ENCODE results near the gene AP4B1.
"Not testable (repeated sequence)": the region's sequence is repeated elsewhere in the genome, so short reads cannot be mapped to it uniquely, and the experiment has no call there.

The AP4B1 gene

DNA sequence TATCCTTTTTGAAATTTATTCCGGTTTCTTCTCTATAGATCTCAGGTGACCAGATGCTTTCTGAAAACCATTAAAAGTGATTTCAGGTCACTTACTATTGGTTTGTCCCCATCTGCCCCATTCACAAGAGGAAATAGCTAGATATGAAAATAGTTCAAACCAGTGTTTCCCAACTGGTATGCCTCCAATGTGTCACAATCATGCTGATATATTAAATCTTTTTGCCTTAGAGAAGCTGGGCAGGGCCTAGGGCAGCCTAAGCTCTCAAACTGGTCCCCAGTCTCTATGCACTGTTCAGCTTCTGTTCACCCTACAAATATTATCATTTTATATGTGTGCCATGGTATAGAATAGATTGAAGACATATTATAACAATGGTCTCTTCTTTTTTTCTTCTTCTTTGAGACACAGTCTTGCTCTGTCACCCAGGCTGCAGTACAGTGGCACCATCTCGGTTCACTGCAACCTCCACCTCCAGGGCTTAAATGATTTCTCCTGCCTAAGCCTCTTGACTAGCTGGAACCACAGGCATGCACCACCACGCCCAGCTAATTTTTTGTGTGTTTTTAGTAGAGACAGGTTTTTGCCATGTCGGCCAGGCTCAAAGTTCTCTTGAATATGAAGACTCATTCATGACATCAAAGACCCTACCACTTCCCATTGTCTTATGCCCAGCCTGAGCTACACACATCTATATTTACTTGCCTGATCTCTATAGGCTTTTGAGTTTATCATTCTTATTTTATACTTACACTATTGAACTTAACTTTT is 48.8 kb downstream of the AP4B1 start:
- DNase-seq = no peak

DNA sequence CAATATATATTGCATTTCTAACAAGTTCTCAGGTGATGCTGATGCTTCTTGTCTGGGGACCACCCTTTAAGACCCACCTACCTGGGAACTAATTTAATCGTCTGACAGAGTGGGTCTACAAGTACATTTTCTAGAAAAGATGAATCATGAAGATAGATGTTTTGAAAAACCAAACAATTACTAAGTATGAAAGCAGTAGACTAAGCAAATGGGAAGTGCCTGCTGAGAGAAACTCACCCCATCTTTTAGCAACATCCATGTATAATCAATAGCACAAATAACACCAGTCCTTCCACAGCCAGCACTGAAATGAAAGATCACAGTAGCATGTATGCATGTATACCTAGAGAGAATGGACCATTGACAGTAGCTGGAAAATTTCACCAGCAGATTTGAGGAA is 50.4 kb downstream of the AP4B1 start:
- no peak for DNase-seq

DNA sequence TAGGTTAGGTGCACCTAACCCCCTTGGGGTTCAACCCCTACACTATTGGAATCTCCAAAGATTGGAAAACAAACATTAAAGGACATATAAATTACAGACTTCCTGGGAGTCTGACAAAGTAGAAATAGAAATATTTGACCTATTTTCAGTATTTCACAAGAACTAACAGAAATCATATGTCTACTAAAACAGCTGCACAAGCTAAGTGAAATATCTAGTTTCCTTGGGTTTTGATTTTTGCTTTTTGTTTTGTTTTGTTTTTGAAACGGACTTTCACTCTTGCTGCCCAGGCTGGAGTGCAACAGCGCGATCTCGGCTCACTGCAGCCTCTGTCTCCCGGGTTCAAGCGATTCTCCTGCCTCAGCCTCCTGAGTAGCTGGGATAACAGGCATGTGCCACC is 51.9 kb downstream of the AP4B1 start:
- not testable (repeated sequence) for DNase-seq

DNA sequence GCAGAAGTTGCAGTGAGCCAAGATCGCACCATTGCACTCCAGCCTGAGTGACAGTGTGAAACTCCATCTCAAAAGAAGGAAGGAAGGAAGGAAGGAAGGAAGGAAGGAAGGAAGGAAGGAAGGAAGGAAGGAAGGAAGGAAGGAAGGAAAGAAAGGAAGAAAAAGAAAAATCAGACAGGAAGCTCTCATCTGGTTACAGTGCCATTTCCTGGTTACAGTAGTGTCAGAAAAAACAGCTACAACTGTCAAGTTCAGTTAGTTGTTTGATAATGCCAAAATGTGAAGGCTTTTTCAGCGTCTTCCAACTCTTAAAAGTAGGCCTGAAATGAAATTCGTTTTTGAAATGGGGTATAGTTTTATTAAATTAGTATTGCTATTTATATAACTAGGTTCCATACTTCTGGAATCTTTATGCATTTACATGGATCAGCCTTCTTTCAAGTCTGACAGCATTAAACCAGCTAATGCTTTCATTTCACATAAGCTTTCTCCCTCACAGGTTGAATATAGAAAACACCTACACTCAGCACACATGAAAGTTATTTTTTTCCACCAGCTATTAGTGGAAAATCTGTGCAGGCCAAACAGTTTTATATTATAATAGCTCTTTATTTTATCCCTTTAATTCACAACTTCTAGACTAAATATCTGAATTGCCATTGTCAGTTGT is 54.3 kb downstream of the AP4B1 start:
- no peak for DNase-seq

DNA sequence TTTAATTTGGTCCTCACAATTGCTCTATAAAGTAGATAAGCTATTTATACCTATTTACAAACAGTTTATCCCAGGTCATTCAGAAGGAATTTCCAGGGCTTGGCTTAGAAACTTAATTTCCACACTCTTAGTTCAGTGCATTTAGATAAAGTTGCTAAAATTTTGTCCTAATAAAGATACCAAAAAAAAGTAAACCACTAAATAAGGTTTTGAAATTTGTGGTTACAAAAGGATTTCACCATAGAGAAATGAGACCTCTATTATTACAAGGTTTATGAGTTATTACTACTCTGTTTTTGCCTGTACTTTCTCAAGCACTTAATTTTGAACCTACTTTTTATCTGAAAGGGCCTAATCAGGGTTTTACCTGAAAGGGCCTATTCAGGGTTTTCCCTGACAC is 55.5 kb downstream of the AP4B1 start:
- no peak for DNase-seq

DNA sequence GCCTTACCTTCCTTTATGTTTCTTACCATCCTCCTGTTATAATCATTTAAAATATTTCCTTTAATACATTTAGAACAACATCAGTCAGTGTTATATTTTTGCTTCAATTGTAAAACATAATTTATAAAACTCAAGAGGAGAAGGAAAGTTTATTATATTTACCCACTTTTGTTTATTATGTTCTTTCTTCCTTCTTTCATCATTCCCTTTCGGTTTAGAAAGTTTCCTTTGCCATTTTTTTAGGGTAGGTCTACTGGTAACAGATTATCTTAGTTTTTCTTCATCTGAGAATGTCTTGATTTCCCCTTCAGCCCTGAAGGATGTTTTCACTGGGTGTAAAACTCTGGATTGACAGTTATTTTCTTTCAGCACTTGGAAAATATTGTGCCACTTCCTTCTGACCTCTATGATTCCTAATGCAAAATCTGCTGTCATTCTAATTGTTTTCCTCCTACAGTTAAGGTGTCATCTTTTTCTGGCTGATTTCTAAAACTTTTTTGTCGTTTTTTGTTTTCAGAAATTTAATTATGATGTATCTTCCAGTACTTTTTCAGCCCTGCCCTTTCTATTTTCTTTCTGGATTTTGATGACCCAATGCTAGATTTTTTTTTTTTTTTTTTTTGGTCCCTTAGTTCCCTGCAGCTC is 58.1 kb downstream of the AP4B1 start:
- DNase-seq = no peak

All from right hindlimb (tissue), 1 donor.